Right ventricle myocardium superior (tissue), 1 donor: ENCODE results near the gene AFF2. TPM values are rescaled to one million over a fixed set of nuclear protein-coding genes. Genes with fewer than 3 reads are reported as not detected.

Experiments used
- ATAC-seq: fragments of 200-7000 bp; cut with Tn5 transposase; one replicate; pipeline ENCODE4 v1.9.1; 2020; ENCODE audit warnings: mild to moderate bottlenecking; ENCODE audit not compliant: poor library complexity
- DNase-seq: peaks from one replicate; pipeline ENCODE4 v3.0.0-alpha.2; 2020
- intact Hi-C: fragments of 100-400 bp; cut with DNase I; formaldehyde crosslinking; loops from one replicate; pipeline ENCODE4 v1.11.2; 2022
- total RNA-seq: library from RNA; stranded (reverse); fragmentation: NEBNext Ultra II Directional; extraction: Animal tissue kit (Norgen Biotek cat#: 25700); gene quantifications from one replicate; pipeline ENCODE4 v1.2.1, GENCODE V29; 2021
- donor health status: DM: no; HTN: yes; CAD: no; lungs with severe emphysema.

The AFF2 gene
- total RNA-seq, 1 donor from 2014 or later = 0.24 TPM

DNA sequence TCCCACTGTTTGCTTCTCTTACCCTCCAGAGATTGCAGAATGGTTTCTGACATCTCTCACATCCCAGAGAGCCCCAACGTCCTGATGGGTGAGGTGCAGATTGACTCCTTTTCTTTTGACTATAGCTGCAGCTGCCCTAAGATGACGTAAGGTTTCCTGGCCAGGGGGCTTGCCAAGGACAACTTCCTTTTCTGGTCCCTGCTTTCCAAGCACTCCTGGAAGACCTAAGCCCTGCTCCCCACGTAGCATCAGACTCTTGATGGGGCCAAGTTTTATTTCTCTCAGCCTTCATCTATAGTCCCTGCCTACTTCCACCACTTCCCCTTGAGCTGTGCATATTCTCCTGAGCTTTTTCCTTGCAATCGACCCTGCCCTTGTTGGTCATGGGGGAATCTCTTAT, 507.0 kb downstream of the AFF2 start:
- ATAC-seq (no peak), DNase-seq (no peak)
- intact Hi-C loops = no loop called here

DNA sequence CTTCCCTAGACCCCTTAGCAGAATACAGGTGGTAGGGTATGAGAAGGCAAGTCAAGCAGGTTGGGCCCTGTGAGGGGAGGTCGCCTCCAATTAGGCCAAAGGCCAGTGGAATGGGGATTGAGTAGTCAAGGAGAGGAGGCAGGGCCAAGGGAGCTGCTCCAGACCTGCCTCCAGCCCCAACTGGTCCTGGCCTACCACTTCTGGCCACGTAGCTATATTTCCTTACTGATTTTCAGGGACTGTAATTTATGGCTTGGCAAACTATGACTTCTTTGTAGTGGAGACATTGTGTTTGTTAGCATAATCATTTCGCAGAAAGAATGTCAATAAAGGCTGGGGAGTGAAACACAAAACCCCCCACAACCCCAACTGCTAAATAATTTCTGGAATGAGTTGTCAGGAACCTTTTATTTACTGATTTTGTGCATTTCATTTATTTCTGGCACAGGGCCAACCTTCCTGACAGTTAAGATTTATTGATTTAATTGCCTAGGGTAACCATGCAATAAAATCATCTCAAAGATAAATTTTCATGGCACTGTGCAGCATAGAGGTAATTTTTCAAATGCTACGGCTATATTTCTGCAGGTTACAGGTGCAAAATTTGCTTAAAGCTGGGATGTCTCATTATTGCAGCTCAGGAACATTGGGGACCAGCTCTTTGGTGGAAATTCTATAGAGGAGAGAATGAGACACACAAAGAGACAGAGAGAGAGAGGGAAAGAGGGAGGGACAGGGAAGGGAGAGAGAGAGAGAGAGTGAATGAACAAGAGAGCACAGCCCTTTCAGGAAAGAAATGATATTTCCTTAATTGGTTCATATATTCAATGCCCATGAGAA, 509.8 kb downstream of the AFF2 start:
- intact Hi-C loops = no loop called here
- DNase-seq (no peak), ATAC-seq (no peak)

DNA sequence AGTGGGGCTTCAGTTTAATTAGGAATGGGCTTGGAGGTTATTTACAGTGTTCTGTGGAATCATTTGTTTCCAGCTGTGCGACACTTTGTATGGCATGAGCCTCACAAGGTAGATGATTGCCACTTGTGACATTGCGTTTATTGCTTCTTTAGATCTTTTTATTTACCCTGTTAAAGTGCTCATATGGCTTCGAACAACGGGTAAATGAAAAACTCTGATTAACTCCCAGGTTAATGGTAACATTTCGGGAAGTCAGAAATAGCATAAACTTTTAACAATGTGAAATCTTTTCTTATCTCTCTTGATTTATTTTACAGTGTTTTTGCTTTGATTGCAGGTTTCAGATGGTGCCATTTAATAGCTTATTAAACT, 510.4 kb downstream of the AFF2 start:
- intact Hi-C loops = no loop called here
- DNase-seq (no peak), ATAC-seq (no peak)

DNA sequence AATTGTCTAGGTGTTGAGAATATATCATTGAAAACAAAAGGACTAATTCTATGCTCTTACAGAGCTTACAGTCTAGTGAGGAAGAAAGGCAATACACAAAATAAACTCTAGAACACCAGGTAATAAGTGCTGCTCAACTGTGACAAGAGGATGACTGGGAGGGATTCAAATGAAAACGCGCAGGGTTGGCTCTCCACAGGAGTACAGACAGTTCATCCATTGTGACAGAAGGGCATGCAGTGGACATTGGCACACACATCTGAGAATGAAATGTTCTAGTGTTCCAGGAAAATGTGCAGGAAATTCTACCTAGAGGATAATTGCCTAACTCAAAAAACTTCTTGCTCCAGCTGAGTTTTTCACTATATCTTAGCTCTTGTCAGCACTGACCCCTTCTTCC, 512.7 kb downstream of the AFF2 start:
- DNase-seq = no peak
- intact Hi-C loops = no loop called here
- no peak for ATAC-seq

DNA sequence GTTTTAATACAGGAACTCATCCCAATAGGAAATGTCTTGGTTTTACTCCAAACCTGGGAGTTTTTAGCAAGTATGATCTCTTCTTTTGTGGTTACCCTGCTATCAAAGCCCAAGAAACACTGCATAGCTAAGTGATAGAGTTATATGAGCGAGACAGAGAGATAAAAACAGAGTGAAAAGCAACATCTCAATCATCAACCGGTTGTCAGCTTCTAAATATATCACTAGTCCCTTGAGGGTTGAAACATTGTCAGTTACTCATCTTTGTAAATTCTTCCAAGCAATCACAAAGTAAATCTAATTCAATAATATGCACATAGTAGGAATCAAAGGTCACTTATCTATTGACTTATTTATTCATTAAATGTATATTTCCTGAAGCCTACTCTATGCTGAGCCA, 520.7 kb downstream of the AFF2 start:
- no peak for DNase-seq
- intact Hi-C loops = no loop called here
- no peak for ATAC-seq

DNA sequence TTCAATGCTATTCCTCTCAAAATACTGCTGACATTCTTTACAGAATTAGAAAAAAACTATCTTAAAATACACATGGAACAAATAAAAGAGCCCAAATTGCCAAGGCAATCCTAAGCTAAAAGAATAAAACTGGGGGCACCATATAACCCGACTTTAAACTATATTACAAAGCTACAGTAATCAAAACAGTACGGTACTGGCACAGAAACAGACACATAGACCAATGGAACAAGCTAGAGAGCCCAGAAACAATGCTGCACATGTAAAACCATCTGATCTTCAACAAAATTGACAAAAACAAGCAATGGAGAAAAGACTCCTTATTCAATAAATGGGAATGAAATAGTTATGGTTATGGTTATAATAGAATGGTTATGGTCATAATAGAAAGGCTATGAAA, 522.1 kb downstream of the AFF2 start:
- intact Hi-C loops = no loop called here
- DNase-seq = no peak
- no peak for ATAC-seq

DNA sequence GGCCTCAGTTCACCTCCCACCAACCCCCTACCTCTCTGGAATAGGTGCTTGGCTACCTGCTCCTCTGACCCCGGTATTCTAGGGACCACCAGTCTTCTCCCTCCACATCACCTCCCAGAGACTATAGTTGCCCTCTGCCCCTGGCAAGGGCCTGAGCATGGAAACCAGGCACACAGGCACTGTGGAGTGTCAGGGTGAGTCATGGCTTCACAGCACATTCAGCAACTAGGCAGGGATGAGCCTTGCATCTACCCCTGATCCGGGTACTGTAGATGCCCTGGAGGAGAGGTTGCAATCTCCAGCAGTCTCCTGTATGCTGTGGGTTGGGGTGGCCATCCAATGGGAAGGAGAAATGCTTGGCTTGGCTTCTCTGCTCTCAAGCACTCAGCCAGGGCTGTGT, 532.0 kb downstream of the AFF2 start:
- ATAC-seq (no peak), DNase-seq (no peak)
- intact Hi-C loops = no loop called here

DNA sequence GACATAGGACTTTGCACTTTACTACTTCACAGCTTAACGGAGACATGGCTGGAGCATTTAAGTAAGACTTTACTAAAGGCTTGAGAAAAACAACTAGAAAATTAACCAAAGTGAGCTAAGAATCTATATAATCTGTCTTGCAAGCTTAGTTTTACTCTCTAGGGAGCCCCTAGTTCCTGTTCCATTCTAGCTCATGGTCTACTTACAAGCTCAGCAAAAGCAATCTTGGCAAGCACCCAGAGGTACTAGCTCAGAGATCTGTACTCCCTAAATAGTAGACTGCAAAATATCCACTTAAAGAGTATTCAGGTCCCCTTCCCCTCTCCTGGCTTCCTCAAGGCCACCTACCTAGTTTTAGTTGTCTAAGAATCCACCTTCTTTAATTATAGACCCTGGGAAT, 535.7 kb downstream of the AFF2 start:
- DNase-seq (no peak), ATAC-seq (no peak)
- intact Hi-C loops = no loop called here

DNA sequence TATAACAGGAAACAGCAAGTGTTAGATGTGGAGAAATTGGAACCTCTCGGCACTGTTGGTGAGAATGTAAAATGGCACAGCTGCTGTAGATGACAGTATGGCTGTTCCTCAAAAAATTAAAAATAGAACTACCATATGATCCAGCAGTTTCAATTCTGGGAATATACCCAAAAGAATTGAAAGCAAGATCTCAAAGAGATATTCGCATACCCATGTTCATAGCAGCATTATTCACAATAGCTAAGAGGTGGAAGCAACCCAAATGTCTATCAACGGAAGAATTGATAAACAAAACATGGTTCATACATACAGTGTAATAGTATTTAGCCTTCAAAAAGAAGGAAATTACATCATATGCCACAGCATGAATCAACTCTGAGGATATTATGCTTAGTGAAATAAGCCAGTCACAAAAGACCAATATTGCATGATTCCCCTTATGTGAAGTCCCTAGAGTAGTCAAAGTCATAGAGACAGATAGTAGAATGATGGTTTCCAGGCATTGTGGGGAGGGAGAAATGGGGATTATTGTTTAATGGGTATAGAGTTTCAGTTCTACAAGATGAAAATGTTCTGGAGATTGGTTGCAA, 537.0 kb downstream of the AFF2 start:
- ATAC-seq = no peak
- DNase-seq = no peak
- intact Hi-C loops = no loop called here

DNA sequence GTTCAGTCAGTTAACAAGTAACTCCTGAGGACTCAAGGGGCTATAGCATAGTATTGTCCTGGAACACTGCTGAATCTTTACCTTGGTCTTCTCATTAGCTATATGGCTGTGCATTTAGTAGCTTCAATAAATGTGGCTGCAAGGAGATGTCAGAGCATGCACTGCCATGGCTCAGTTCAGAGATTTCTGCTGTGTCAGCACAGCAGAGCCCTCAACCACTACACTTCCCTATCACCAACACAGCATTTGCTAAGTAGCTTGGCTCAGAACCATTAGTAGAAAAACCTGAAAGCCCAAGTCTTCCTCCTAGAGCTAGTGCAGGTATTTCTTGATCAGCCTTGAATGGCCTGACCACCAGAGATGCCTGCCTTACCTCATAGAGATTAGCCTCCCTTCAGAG, 538.6 kb downstream of the AFF2 start:
- ATAC-seq = no peak
- DNase-seq = no peak
- intact Hi-C loops = no loop called here

DNA sequence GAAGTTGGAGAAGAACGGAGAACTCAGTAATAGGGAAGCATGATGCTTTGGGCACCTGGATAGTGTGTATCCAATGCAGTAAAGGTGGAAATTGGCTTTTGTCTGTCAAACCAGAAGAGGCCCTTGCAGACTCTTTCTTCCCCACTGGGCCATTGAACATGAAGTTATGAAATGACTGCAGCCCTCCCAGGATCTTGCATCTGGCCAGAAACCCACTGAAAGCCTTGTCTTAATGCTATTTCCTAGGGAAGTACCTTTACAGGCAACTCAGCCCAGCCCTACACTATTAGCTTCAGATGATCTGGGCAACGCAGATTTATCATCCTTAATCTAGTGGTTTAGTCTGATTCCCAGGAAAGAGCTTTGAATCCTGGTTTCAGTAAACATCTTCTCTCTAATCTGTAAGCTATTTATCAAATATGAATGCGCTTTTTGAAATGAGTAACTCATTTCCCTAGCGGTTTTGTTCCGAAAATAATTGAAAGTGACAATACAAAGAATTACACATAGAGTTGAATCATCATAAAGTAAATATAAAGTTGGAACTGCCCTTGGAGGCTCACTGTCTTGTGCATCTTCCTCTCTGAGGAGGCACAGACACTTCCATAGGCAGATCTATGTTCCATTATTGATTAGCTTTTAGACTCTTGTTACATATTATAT, 540.6 kb downstream of the AFF2 start:
- intact Hi-C loops = no loop called here
- ATAC-seq (no peak), DNase-seq (no peak)

DNA sequence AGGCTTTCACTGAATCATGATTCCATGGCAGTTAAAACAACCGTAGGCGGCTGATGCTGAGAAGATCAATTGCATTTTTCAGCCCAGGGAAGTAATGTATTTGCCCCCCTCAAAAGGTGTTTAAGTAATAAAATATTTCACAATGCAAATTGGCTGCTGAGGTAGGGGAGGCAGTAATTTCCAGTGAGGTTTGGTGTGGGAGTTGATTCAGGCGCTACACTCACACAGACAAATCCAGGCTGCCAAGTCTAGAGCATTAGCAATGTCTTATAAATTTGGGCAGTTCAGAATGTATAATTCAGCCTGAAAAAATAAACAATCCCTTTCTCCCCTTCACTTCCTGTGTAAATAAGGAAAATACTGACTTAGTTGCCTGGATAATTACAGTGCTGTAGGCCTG, 543.0 kb downstream of the AFF2 start:
- intact Hi-C loops = no loop called here
- no peak for ATAC-seq
- no peak for DNase-seq

DNA sequence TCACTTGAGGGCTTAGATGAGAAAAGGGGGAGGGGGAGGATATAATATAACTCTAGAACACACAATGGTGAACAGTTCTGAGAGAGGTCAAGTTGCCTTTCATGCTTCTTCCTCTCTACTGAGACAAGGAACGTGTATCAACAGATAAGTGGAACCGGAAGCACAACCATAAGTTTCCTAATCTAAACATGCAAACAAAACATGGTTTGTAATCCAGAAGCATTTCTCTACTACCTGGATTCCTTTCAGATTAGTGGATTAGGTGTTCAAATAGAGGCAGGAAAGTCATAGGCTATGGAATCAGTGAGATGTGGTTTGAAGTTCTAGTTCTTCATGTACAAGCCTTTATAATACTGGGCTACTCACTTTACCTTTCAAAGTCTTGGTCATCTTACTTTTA, 544.1 kb downstream of the AFF2 start:
- DNase-seq (no peak), ATAC-seq (no peak)
- intact Hi-C loops = no loop called here

DNA sequence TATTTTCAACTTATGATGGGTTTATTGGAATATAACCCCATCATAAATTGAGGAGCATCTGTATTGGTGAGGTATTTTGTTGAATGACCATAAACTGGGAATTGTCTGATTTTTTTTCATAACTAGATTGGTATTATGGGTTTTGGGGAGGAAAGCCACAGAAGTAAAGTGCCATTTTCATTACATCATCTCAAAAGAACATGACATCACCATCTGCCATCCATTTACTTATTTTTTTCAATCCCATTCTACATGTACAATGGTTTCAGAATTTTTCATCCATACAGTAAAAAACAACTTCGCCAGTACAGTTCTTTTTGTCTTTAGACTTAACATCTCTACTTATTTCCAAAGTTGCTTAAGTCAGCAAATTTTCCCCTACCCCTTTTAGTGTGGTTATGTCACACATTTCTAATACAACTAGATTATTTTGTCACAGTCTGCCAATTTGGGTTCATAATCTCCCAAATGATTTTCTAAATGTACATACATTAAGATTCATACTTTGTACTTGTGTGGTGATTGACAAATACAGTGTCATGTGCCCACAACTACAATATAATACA, 545.3 kb downstream of the AFF2 start:
- DNase-seq (no peak), ATAC-seq (no peak)
- intact Hi-C loops = no loop called here
